Measurements from ENCODE around the gene CDKN3.
A peak's percentile ranks its signal among the peaks of the same experiment; 100 is the strongest.
"Not testable (repeated sequence)": the region's sequence is repeated elsewhere in the genome, so short reads cannot be mapped to it uniquely, and the experiment has no call there.

The CDKN3 gene

DNA sequence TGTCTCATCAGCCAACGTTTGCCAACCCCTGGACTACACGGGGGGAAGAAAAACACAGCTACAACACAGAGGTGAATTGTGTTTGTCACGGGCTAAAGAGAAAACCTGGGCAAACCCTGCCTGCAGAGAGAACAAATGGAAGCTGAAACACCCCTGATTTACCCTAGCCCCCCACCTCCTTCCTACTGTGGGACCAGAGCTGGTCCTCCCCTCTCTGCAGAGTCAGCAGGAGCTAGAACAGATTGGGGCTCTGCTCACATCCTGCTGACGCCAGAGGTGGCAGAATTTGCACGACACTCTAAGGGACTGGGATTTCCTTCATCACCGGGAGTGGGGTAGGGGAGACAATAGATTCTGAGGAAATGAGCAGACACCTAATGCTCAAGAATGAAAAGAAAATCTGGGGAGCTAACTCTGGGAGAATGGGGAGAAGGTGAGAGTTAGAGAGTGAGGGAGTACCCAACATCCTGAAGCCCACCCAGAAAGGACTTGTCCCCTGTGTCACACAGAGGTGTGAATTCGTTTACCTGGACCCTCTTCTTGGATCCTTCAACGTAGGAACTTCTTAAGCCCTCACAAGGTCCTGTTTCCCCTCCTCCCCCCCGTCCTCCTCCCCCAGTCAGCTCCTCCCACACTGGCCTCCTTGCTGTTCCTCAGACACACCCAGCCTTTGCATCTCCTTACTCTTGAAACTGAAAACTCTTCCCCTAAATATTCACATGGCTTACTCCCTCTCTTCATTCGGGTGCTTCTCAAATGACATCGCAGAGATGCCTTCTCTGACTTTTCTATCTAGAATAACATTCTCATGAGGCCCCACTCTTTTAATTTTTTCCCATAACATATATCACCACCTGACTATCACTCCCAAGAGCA is 26.2 kb upstream of the CDKN3 start:
- DNase-seq, result no peak

DNA sequence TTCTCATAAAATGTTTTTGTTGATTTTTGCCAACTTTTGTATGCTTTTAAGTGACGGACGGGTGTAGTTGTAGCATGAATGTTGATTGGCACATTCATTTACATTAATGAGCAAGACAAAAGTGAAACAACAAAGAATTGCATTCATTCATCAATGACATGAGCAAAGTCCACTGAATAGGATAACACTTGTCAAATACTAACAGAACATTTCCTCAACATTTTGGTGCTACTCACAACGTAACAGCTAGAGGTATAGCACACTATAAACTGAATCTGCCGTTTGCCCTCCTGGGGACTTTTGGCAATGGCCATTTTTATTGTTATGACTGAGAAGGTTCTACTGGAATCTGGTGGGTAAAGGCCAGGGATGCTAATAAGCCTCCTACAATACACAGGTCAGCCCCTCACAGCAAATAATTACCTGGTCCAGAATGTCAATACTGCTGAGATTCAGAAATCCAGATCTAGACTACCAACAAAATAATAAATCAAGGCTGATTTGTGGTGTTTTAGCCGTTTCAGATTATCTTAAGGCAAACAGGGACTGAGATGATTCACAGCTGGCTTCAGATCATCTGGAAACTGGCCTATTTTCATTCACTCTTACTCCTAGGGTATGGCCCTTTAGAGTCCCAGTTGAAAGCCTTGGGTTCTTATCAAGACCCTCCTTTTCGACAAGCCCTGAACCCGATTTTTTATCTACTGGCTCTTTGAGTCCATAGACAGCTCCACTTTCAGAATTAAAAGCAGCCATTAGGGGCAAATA is 22.5 kb upstream of the CDKN3 start:
- DNase-seq, result no peak

DNA sequence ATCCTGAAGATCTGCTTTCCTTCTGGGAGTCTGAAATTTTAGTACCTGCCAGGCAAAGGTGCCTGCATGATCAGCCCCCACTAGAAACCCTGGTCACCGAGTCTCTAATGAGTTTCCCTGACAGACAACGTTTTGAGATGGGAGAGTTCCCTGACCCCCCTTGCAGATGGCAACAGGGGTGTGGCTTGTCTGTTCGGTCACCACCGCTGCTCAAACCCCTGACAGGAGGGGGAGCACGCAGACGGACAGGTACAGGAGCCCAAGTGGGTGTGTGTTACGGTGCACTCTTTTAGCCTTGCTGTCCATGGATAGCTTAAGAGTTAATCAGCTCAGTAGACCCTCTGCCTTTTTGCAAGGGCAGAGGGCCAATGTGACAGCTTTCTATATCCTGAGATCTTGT is 19.3 kb upstream of the CDKN3 start:
- no peak for DNase-seq

DNA sequence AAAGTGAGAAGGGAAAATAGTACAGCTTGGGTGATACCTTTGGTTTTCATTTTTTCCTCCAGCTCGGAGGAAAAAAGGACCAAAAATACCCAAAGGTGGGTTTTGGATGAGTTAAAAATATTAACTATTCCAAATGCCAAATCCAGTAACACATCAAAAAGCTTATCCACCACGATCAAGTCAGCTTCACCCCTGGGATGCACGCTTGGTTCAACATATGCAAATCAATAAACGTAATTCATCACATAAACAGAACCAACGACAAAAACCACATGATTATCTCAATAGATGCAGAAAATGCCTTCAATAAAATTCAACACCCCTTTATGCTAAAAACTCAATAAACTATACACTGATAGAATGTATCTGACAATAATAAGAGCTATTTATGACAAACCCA is 17.9 kb upstream of the CDKN3 start:
- DNase-seq, result peak; percentile 27 to 38

DNA sequence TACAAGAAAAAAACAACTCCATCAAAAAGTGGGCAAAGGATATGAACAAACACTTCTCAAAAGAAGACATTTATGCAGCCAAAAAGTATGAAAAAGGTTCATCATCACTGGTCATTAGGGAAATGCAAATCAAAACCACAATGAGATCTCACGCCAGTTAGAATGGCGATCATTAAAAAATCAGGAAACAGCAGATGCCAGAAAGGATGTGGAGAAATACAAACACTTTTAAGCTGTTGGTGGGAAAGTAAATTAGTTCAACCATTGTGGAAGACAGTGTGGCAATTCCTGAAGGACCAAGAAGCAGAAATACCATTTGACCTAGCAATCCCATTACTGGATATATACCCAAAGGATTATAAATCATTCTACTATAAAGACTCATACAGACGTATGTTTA is 16.2 kb upstream of the CDKN3 start:
- DNase-seq, result not testable (repeated sequence)

DNA sequence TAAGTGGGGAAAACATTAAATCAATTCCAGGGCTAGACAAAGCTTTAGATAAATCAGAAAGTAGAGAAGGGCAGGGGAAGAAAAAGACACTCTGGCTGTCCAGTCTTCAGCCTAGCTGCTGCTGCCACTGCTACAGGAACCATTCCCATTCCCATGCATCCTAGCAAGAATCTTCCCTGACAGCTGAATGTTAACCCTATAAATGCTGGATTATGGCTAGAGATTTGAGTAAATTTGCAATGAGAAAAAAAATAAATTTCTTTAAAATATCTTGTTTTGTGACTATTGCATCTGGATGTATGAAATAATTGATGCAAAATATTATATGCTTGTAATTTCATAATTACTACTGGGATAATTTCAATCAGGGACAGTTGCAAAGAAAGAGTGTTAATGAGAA is 15.0 kb upstream of the CDKN3 start:
- peak in 1 of 2 experiments; percentile 28 for DNase-seq

DNA sequence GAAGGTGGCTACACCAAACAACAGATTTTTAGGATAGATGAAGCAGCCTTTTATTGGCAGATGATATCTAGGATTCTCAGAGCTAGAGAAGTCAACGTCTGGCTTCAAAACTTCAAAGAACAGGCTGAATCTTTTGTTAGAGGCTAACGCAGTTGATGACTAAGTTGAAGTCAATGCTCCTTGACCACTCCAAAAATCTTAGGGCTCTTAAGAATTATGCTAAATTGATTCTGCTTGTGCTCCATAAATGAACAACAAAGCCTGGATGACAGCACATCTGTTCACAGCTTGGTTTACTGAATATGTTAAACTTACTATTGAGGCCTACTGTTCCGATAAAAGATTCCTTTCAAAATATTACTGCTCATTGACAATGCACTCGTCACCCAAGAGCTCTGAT is 13.0 kb upstream of the CDKN3 start:
- no peak for DNase-seq

DNA sequence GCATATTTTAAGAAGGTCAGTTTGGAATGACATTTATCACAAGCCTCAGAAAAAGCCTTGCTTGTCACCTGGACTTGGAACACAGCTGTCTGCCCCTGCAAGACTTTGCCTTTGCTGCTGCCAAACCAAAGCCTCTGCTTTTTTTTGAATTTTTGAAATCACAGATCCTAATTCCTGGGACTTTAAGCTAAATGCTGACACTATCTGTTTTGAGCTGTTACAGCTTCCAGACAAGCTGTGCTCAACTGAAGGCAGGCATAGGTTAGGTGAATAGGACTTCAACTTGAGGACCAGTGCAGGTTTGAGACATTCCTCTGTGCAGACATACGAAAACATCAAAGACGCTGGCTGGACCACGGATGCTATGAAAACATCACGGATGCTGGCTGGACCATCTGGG is 11.3 kb upstream of the CDKN3 start:
- no peak for DNase-seq

DNA sequence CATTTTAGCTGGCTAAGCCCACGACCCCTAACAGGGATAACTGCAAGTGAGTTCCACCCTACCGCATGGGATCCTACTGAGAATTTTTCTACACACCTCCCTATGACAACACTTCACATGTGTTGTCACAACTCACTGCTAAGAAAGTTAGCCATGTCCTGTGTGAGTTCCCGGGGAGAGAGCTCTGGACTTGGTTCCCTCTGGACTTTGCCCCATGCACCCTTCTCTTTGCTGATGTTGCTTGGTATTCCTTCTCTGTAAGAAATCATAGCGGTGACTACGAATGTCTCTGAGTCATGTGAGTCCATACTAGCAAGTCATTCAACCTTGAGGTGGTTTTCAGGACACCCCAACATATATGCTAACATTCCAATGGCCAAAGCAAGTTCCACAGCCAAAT is 9.5 kb upstream of the CDKN3 start:
- DNase-seq, result no peak

DNA sequence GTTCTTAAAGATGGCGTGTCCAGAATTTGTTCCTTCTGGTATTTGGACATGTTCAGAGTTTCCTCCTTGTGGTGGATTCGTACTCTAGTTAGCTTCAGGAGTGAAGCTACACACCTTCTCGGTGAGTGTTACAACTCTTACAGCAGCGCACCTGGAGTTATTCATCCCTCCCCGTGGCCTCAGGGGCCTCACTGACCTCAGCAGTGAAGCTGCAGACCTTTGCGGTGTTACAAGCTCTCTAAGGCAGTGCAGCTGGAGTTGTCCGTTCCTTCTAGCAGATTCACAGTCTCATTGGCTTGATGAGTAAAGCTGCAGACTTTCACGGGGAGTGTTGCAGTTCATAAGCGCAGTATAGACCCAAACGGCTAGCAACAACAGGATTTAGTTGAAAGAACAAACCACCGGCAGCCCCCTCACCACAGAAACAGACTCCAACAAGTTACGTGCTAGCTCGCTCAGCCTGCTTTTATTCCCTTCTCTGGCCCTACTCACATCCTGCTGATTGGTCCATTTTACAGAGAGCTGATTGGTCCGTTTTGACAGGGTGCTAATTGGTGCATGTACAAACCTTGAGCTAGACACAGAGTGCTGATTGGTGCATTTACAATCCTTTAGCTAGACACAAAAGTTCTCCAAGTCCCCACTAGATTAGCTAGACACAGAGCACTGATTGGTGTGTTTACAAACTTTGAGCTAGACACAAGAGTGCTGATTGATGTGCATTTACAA is 4.5 kb upstream of the CDKN3 start:
- DNase-seq, result no peak

DNA sequence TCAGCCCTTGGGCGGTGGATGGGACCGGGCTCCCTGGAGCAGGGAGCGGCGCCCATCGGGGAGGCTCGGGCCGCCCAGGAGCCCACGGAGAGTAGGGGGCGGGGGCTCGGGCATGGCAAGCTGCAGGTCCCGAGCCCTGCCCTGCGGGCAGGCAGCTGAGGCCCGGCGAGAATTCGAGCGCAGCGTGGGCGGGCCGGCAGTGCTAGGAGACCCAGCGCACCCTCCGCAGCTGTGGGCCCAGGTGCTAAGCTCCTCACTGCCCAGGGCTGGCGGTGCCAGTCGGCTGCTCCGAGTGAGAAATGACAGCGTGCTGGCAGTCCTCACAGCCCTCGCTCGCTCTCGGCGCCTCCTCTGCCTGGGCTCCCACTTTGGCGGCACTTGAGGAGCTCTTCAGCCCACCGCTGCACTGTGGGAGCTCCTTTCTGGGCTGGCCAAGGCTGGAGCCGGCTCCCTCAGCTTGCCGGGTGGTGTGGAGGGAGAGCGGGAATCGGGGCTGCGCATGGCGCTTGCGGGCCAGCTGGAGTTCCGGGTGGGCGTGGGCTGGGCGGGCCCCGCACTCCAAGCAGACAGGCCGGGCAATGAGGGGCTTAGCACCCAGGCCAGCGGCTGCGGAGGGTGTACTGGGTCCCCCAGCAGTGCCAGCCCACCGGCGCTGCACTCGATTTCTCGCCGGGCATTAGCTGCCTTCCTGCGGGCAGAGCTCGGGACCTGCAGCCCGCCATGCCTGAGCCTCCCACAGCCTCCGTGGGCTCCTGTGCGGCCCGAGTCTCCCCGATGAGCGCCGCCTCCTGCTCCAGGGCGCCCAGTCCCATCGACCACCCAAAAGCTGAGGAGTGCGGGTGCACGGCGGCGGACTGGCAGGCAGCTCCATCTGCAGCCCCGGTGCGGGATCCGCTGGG is 3.6 kb upstream of the CDKN3 start:
- not testable (repeated sequence) for DNase-seq

DNA sequence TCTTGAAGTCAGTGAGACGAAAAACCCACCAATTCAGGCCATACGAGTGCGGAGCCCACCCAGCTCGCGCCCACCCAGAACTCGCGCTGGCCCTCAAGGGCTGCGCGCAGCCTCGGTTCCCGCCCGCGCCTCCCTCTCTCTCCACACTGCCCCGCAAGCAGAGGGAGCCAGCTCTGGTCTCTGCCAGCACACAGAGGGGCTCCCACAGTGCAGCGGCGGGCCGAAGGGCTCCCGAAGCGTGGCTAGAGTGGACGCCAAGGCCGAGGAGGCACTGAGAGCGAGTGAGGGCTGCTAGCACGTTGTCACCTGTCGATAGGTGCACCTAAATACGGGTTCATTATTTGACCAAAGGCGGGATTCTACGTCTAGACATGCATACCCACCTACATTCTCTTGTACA is 2.2 kb upstream of the CDKN3 start:
- no peak for DNase-seq

DNA sequence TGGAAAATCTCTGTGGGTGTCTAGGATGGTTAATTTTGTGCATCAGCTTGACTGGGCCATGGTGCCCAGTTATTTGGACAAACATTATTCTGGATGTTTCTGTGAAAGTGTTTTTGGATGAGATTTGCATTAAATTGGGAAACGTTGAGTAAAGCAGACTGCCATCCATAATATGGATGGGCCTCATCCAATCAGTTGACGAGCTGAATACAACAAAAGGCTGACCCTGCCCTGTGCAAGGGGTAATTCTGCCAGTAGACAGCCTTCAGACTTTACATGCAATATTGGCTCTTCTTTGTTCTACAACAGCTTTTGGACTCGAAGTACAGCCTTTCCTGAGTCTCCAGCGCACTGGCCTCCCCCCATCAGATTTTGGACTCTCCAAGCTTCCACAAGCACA is 1.5 kb upstream of the CDKN3 start:
- DNase-seq, result no peak

DNA sequence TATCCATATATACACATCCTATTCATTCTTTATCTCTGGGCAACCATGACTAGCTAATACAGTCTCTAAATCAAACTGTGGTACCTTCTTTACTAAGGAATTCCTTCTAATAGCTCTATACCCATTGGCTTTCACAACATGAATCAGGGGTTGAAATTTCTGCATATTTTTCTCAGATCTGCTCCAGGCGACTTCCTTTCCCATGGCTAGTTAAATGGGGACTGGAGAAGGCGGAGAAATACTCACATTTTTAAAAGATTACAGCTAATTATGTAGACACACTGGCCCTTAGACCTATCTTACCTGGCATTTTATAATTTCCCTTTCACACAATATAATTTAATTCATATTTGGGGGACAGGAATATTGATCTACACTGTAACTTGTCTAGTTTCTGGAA is 1.1 kb upstream of the CDKN3 start:
- DNase-seq, result no peak

DNA sequence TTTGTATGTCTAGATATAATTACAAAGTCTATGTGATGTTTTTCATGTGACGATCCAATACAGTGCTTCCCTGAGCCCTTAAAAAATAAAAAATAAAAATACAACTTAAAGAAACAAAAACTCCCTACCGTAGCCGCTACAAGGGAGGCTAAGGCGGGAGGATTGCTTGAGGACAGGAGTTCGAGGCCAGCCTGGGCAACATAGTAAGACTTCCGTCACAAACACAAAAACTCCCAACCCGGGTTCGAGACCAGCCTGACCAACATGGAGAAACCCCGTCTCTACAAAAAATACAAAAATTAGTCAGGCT is 669 bp upstream of the CDKN3 start:
- DNase-seq, result no peak

DNA sequence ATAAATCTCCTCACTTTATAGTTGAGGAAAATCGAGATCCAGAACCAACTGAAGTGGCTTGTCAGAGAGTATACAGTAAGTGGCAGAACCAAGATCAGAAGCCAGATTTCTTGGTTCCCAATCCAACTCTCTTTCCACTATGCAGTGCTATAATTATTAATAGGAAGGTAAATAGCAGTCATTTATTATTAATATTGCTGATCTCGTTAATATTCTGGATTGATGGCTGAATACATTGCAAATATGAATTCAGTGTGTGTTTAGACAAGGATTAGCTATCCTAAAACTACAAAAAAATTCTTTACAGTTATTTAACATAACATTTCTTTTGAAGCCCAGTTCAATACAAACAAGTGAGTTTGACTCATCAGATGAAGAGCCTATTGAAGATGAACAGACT is 2.8 kb downstream of the CDKN3 start:
- no peak for DNase-seq

DNA sequence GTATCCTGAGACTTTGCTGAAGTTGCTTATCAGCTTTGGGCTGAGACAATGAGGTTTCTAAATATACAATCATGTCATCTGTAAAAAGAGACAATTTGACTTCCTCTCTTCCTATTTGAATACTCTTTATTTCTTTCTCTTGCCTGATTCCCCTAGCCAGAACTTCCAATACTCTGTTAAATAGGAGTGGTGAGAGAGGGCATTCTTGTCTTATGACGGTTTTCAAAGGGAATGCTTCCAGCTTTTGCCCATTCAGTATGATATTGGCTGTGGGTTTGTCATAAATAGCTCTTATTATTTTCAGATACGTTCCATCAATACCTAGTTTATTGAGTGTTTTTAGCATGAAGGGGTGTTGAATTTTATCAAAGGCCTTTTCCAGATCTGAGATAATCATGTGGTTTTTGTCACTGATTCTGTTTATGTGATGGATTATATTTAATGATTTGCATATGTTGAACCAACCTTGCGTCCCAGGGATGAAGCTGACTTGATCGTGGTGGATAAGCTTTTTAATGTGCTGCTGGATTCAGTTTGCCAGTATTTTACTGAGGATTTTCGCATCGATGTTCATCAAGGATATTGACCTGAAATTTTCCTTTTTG is 6.7 kb downstream of the CDKN3 start:
- not testable (repeated sequence) for DNase-seq

DNA sequence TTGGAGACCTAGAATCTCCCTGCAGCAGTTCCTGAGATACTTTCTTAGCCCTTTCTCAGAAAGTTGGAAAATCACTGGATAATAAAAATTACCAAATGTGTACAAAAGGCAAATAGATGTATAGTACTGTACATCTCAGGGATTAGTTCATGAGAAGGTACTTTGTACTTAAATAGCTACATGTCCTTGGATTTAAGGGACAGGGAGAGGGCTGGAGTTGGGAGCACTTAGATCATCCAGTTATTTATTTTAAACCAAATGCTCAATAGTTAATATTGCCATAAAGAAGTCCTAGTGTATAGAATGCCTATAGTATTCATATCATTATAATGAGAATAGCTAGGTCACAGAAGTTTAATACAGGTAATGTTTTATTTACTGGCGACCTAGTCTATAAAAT is 13.4 kb downstream of the CDKN3 start:
- no peak for DNase-seq

DNA sequence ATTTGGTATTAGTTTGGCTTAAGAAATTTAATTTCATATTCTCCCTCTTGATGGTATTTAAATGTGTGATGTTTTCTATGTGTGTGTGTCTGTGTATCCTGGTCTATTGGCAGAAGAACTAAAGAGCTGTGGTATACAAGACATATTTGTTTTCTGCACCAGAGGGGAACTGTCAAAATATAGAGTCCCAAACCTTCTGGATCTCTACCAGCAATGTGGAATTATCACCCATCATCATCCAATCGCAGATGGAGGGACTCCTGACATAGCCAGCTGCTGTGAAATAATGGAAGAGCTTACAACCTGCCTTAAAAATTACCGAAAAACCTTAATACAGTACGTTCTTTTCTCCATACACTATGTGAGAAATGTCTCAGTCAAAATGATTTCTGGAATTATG is 14.6 kb downstream of the CDKN3 start:
- no peak for DNase-seq

DNA sequence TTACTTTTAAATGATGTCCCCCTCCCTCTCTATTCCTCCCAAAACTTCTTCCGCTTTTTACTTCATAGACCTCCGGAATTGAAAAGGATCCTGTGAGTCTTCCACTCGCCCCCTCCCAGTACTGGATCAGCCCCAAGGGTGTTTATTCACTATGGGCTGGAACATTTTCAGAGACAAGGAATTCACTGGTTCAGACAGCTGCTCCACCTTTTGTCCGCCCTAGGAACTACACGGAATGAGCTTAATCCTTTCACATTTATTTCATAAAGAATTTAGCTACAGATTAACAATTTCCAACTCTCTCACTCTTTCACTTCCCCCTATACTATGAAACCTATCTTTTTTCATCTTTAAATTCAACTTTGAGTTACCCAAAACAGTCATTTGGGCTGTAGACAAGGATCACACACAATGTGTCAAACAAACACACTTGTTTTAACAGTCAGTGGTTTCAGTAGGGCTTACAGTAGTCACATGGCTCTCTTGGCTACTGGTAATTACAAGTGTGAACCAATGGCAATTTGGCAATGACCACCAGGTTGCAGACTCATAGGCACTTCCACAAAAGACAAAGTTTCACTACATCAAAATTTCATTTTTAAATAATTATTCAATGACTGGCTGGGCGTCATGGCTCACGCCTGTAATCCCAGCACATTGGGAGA is 23.8 kb downstream of the CDKN3 start:
- peak; percentile 17 to 59 for DNase-seq

DNA sequence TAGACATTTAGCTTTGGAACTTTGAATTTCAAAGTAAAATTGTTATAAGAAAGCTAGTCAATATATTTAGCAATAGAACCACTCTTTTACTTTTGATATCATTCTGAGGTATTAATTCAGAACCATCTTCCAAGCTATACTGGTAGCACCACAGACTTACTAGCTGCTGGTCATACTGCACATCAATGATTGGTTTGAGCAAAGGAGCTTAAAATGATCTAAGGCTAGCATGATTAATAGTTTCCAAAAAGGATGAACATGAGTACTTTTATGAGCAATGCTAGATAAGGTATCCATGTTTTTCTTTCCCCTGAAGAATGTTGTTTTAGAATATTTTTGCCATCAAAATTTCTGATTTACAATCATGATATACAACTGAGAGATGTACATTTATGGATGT is 27.2 kb downstream of the CDKN3 start:
- no peak for DNase-seq

DNA sequence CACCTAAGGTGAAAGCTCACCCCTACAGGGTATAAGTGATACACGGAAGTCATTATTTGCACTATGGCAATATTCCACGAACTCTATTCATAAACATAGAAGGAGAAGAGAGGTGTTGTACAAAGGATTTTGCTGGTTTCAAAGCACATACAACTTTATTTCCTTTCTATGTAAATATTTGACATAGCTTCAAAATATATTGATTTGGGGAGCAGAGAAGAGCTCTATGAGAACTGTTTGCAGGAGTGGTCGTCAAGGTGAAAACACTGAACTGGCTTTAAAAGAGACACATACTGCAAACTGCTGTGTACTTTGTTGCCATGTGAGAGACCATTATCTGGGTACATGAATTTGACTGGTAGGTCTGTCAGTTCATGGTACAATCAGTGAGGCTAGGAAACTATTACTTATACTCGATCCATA is 27.7 kb downstream of the CDKN3 start:
- no peak for DNase-seq
